ENCODE measurements around the gene PDE3B. TPM values are rescaled to one million over a fixed set of nuclear protein-coding genes. Genes with fewer than 3 reads are reported as not detected.
"Not testable (repeated sequence)": the region's sequence is repeated elsewhere in the genome, so short reads cannot be mapped to it uniquely, and the experiment has no call there.

The PDE3B gene
- total RNA-seq, 2 donors from 2014 or later: 21.1 to 23.4 TPM

DNA sequence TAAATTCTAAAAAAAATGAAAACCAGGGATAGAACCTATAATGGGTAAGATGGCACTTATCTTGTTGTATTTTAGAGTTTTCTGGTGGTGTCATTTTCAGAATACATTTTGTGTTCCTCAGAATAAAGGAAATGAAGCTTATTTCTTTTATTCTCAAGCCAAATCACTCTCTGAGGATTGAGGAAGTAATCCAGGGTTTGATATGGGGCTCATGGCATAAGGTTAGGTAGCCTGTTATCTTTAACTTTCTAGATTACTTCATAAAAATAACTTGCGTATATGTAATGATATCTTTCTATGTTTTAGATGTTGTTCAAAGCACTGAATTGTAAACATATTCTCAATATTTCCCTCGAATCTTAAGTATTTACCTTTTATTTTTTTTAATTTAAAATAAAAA is 33.5 kb downstream of the PDE3B start:
- Histone ChIP-seq H3K9me3 (no peaks in the 10 kb centered on the region), H3K4me3 (no peak overlapping the region), H3K4me1 (replicated peaks) (no peaks in the 10 kb centered on the region), H3K36me3 (no peaks in the 10 kb centered on the region), H3K27me3 (replicated peaks; ENCODE audit: insufficient read depth) (no peaks in the 10 kb centered on the region), H3K27ac (no peak overlapping the region)
- intact Hi-C loops (cut with DNase I): no loop called here
- DNase-seq (ENCODE audit: low spot score): no peak
- 92% methylated on average over 2 of the region's 2 CpGs for WGBS
- TF ChIP-seq, protein P1, sequence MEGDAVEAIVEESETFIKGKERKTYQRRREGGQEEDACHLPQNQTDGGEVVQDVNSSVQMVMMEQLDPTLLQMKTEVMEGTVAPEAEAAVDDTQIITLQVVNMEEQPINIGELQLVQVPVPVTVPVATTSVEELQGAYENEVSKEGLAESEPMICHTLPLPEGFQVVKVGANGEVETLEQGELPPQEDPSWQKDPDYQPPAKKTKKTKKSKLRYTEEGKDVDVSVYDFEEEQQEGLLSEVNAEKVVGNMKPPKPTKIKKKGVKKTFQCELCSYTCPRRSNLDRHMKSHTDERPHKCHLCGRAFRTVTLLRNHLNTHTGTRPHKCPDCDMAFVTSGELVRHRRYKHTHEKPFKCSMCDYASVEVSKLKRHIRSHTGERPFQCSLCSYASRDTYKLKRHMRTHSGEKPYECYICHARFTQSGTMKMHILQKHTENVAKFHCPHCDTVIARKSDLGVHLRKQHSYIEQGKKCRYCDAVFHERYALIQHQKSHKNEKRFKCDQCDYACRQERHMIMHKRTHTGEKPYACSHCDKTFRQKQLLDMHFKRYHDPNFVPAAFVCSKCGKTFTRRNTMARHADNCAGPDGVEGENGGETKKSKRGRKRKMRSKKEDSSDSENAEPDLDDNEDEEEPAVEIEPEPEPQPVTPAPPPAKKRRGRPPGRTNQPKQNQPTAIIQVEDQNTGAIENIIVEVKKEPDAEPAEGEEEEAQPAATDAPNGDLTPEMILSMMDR (IDR thresholded peaks at IDR 0.05): no peak
- TF ChIP-seq POLR2A (IDR thresholded peaks at IDR 0.05) (no peak), POLR2AphosphoS5 (IDR thresholded peaks at IDR 0.05) (no peak)

DNA sequence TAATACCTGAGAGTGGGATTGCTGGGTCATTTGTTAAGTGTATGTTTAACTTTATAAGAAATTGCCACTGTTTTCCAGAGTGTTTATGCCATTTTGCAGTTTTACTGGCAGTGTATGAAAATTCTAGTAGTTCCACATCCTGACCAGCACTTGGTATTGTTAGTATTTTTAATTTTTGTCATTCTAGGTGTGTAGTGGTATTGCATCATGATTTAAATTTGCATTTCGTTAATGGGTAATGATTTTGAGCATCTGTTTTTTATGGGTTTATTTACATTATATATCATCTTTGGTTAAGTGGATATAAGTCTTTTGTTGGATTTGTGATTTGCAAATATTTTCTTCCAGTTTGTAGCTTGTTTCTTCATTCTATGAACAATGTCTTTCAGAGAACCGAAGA is 34.7 kb downstream of the PDE3B start:
- Histone ChIP-seq H3K36me3 (no peaks in the 10 kb centered on the region), H3K4me1 (replicated peaks) (no peaks in the 10 kb centered on the region), H3K4me3 (no peak overlapping the region), H3K9me3 (no peaks in the 10 kb centered on the region), H3K27me3 (replicated peaks; ENCODE audit: insufficient read depth) (no peaks in the 10 kb centered on the region), H3K27ac (no peak overlapping the region)
- no peak for DNase-seq (ENCODE audit: low spot score)
- TF ChIP-seq, protein P1 (IDR thresholded peaks at IDR 0.05): no peak
- TF ChIP-seq POLR2A (IDR thresholded peaks at IDR 0.05) (no peak), POLR2AphosphoS5 (IDR thresholded peaks at IDR 0.05) (no peak)
- intact Hi-C loops (cut with DNase I): no loop called here
- 94% methylated on average over 2 of the region's 2 CpGs for WGBS

DNA sequence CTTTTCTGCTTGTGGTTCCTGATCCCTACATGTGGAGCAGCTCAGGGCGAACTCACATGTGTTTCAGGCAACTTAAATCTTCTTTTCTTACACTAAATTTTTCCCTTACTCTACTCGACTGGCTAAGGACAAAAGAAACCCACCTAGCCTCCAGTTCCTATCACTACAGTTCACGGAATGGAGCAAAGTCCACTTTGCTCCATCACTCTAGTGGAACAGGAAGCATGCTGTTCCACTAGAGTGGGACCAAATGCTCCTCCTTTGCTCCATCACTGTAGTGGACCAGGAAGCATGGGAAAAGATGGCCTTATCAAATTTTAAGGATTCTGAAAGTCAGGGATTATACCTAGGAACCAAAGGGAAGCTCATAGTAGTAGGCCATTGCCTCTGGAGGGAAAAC is 36.1 kb downstream of the PDE3B start:
- H3K4me3 ChIP-seq: no peak overlapping the region
- intact Hi-C loops (cut with DNase I): no loop called here
- H3K9me3 ChIP-seq: no peaks in the 10 kb centered on the region
- H3K27me3 ChIP-seq (replicated peaks; ENCODE audit: insufficient read depth): no peaks in the 10 kb centered on the region
- H3K4me1 ChIP-seq (replicated peaks): no peaks in the 10 kb centered on the region
- TF ChIP-seq, protein P1 (IDR thresholded peaks at IDR 0.05): no peak
- TF ChIP-seq POLR2A (IDR thresholded peaks at IDR 0.05): no peak
- TF ChIP-seq POLR2AphosphoS5 (IDR thresholded peaks at IDR 0.05): no peak
- no peaks in the 10 kb centered on the region for H3K36me3 ChIP-seq
- no peak for DNase-seq (ENCODE audit: low spot score)
- 99% methylated on average over 3 of the region's 3 CpGs for WGBS
- no peak overlapping the region for H3K27ac ChIP-seq

DNA sequence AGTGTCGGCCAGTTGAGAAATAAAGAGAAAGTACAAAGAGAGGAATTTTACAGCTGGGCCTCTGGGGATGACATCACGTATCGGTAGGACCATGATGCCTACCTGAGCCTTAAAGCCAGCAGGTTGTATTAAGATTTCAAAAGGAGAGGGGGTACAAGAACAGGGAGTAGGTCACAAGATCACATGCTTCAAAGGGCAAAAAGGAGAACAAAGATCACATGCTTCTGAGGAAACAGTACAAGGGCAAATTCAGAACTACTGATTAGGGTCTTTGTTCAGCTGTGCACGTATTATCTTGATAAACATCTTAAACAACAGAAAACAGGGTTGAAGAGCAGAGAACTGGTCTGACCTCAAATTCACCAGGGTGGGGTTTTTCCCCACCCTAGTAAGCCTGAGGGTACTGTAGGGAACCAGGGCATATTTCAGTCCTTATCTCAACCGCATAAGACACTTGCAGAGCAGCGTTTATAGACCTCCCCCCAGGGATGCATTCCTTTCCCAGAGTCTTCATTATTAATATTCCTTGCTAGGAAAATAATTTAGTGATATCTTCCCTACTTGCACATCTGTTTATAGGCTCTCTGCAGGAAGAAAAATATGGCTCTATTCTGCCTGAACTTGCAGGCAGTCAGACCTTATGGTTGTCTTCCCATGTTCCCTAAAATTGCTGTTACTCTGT is 40.8 kb downstream of the PDE3B start:
- H3K27me3 ChIP-seq (replicated peaks; ENCODE audit: insufficient read depth); H3K4me3 ChIP-seq; H3K27ac ChIP-seq; DNase-seq (ENCODE audit: low spot score); H3K36me3 ChIP-seq; H3K4me1 ChIP-seq (replicated peaks); intact Hi-C loops (cut with DNase I); H3K9me3 ChIP-seq: not testable (repeated sequence)
- WGBS: 87% methylated on average over 6 of the region's 6 CpGs

DNA sequence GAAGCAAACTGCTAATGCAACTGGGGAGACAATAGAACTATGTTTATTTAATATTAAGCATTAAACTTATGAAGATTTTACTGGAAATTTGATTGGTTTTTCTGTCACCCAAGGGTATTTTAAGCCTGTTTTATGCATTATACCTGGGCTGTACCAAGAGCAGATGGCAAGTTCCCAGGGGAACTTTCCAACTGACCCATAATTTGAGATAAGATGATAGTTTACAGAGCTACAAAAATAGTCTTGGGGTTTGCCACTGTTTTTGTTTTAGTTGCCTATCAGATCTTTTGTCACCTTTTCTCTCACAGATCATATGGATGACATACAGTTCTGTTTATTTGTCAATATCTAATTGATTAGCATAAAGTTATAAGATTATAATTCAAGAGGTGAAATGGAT is 43.9 kb downstream of the PDE3B start:
- no peaks in the 10 kb centered on the region for H3K4me1 ChIP-seq (replicated peaks)
- H3K27ac ChIP-seq: no peak overlapping the region
- no peak for TF ChIP-seq POLR2AphosphoS5 (IDR thresholded peaks at IDR 0.05)
- TF ChIP-seq, protein P1 (IDR thresholded peaks at IDR 0.05): no peak
- no peak for TF ChIP-seq POLR2A (IDR thresholded peaks at IDR 0.05)
- no peak overlapping the region for H3K4me3 ChIP-seq
- DNase-seq (ENCODE audit: low spot score): no peak
- intact Hi-C loops (cut with DNase I): no loop called here
- H3K27me3 ChIP-seq (replicated peaks; ENCODE audit: insufficient read depth): no peaks in the 10 kb centered on the region
- no peaks in the 10 kb centered on the region for H3K9me3 ChIP-seq
- H3K36me3 ChIP-seq: no peaks in the 10 kb centered on the region

Data from prostate gland (tissue), 2 donors.